ENCODE data around the gene MEF2D. TPM values are rescaled to one million over a fixed set of nuclear protein-coding genes. Genes with fewer than 3 reads are reported as not detected.

Gene MEF2D
- total RNA-seq, 2 experiments from 2014 or later = 28.8 to 32.8 TPM

GRCh38 chr1:156498432-156499193 lies 2.0 kb downstream of the MEF2D start:
- no peaks in the 10 kb centered on the region for H3K27me3 Mint-ChIP-seq (ENCODE audit: low read depth)
- peak overlapping the region; percentile 89 for H3K4me3 Mint-ChIP-seq
- no peaks in the 10 kb centered on the region for H3K36me3 Mint-ChIP-seq (ENCODE audit: low read depth)
- peak overlapping the region; percentile 63 for H3K27ac Mint-ChIP-seq
- H3K9me3 Mint-ChIP-seq = no peaks in the 10 kb centered on the region
- CTCF ChIA-PET = interaction anchor here (0.6 to 18.1 kb wide), 4 partner anchors 15 to 100 kb away, joined by 3 to 306 read pairs (median 4); no protein-coding TSS in a partner anchor
- H3K4me1 Mint-ChIP-seq (ENCODE audit: low read depth) = peaks cover 73% of the 10 kb centered on the region
- intact Hi-C loops (cut with micrococcal nuclease) = loop anchor here (1.0 kb wide), 1 partner anchor 8 kb away; no protein-coding TSS in a partner anchor
- no peak for DNase-seq

- Mint-ChIP-seq H3K4me1 (ENCODE audit: low read depth) (peaks cover 72% of the 10 kb centered on the region), H3K9me3 (no peaks in the 10 kb centered on the region), H3K27ac (peak overlapping the region; percentile 43), H3K36me3 (ENCODE audit: low read depth) (no peaks in the 10 kb centered on the region), H3K27me3 (ENCODE audit: low read depth) (no peaks in the 10 kb centered on the region), H3K4me3 (peak overlapping the region; percentile 25)
- DNase-seq = no peak
- CTCF ChIA-PET = interaction anchor here (1.1 to 18.1 kb wide), 4 partner anchors 14 to 112 kb away, joined by 3 to 306 read pairs (median 6); no protein-coding TSS in a partner anchor
- intact Hi-C loops (cut with micrococcal nuclease) = loop anchor here (1.0 kb wide), 1 partner anchor 8 kb away; no protein-coding TSS in a partner anchor
Observed at GRCh38 chr1:156497743-156498431, 2.7 kb downstream of the MEF2D start.

- Mint-ChIP-seq H3K36me3 (ENCODE audit: low read depth) (no peaks in the 10 kb centered on the region), H3K4me1 (ENCODE audit: low read depth) (peaks cover 72% of the 10 kb centered on the region), H3K9me3 (no peaks in the 10 kb centered on the region), H3K4me3 (no peak overlapping the region), H3K27ac (peak overlapping the region; percentile 27), H3K27me3 (ENCODE audit: low read depth) (no peaks in the 10 kb centered on the region)
- DNase-seq = peak; percentile 2
- CTCF ChIA-PET = interaction anchor here (1.1 to 18.1 kb wide), 3 partner anchors 14 to 112 kb away, joined by 3 to 306 read pairs (median 5); no protein-coding TSS in a partner anchor
- intact Hi-C loops (cut with micrococcal nuclease) = no loop called here
Observed at GRCh38 chr1:156497078-156497742, 3.4 kb downstream of the MEF2D start.

DNA sequence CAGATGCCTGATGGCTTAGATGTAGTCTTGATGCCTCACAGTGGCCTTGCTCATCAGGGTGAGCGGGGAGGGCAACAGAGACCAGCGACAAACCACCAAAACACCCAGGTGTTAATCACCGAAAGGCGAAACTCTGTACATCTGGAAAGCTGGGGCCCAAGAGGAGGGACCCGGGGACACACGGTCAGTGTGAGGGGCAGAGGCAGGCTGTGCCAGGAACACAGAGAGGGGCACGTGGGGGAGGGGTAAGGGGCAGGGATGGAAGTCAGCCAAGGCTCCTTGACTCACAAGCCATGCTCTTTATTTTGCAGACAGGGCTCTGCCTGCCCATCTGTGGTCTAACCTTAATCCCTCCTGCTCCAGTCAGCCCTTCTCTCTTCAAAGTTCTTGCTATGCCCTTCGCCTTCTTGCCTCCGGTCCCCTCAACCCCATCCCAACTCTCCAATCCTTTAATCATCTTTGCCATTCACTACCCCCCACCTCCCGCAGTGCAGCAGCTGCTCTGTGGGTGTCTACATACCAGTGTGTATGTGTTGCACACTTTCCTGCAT lies 4.3 kb downstream of the MEF2D start:
- intact Hi-C loops (cut with micrococcal nuclease) = no loop called here
- H3K36me3 Mint-ChIP-seq (ENCODE audit: low read depth) = no peaks in the 10 kb centered on the region
- no peak overlapping the region for H3K4me3 Mint-ChIP-seq
- CTCF ChIA-PET = interaction anchor here (2.0 to 18.1 kb wide), 2 partner anchors 13 to 111 kb away, joined by 5 to 306 read pairs; no protein-coding TSS in a partner anchor
- peak overlapping the region; percentile 41 for H3K27ac Mint-ChIP-seq
- H3K9me3 Mint-ChIP-seq = no peaks in the 10 kb centered on the region
- H3K4me1 Mint-ChIP-seq (ENCODE audit: low read depth) = peaks cover 74% of the 10 kb centered on the region
- H3K27me3 Mint-ChIP-seq (ENCODE audit: low read depth) = no peaks in the 10 kb centered on the region
- DNase-seq = peak; percentile 11

- Mint-ChIP-seq H3K36me3 (ENCODE audit: low read depth) (no peaks in the 10 kb centered on the region), H3K27me3 (ENCODE audit: low read depth) (no peaks in the 10 kb centered on the region), H3K4me1 (ENCODE audit: low read depth) (peaks cover 81% of the 10 kb centered on the region), H3K27ac (peak overlapping the region; percentile 56), H3K9me3 (no peaks in the 10 kb centered on the region), H3K4me3 (no peak overlapping the region)
- intact Hi-C loops (cut with micrococcal nuclease) = no loop called here
- CTCF ChIA-PET = interaction anchor here (2.0 to 18.1 kb wide), 2 partner anchors 12 to 110 kb away, joined by 5 to 306 read pairs; no protein-coding TSS in a partner anchor
- no peak for DNase-seq
Observed at GRCh38 chr1:156495401-156496140, 5.0 kb downstream of the MEF2D start.

DNA sequence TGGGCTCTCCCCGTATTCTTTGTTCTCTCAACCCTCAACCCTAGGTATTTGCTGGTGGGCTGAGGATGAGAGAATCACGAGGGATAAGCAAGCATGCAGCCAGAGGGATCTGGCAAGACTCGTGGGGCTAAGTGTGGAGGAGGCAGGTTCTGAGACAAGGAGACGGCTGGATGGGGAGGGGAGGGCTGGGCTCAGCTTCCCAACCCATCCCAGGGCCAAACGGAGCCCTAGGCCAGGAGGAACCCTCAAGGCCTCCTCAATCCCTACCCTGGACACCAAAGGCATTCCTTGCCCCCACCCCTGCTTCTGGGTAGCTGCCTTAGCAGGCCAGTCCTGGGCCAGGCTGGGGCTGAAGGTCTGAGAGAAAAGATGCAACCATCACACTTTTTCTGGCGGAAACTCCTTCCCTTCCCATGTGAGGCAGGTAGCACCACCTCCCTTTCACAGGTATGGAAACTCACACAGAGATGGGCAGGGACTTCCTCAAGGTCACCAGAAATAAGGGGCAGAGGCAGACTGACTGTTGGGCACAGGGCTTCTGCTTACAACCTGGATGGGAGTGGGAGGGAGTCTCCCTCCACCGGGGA lies 6.2 kb downstream of the MEF2D start:
- no peaks in the 10 kb centered on the region for H3K36me3 Mint-ChIP-seq (ENCODE audit: low read depth)
- CTCF ChIA-PET = interaction anchor here (18.1 kb wide), 1 partner anchor 11 kb away, joined by 306 read pairs; no protein-coding TSS in a partner anchor
- intact Hi-C loops (cut with micrococcal nuclease) = no loop called here
- no peaks in the 10 kb centered on the region for H3K9me3 Mint-ChIP-seq
- DNase-seq = no peak
- H3K4me1 Mint-ChIP-seq (ENCODE audit: low read depth) = peaks cover 93% of the 10 kb centered on the region
- no peaks in the 10 kb centered on the region for H3K27me3 Mint-ChIP-seq (ENCODE audit: low read depth)
- H3K27ac Mint-ChIP-seq = no peak overlapping the region
- no peak overlapping the region for H3K4me3 Mint-ChIP-seq

DNA sequence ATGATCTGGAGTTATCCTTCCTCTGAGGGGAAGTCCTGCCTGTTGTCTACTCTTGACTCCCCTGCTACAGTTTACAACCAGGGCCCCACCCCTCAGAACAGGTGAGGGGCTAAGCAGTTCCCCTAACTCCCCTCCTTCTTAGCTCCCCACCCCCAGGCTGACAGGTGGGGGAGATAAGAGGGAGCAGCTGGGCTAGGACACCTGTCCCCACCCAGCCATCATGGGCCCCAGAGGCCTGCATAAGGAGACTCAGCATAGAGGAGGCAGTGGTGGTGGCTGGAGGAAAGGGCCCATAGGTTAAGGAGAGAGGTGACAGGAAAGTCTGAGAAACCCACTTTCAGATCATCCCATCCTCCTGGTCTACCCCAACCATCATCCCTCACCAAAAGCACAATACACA lies 6.8 kb downstream of the MEF2D start:
- no peak for DNase-seq
- no peaks in the 10 kb centered on the region for H3K27me3 Mint-ChIP-seq (ENCODE audit: low read depth)
- H3K36me3 Mint-ChIP-seq (ENCODE audit: low read depth) = no peaks in the 10 kb centered on the region
- H3K9me3 Mint-ChIP-seq = no peaks in the 10 kb centered on the region
- CTCF ChIA-PET = interaction anchor here (18.1 kb wide), 1 partner anchor 10 kb away, joined by 306 read pairs; no protein-coding TSS in a partner anchor
- no peak overlapping the region for H3K4me3 Mint-ChIP-seq
- intact Hi-C loops (cut with micrococcal nuclease) = no loop called here
- H3K27ac Mint-ChIP-seq = no peak overlapping the region
- peaks cover 96% of the 10 kb centered on the region for H3K4me1 Mint-ChIP-seq (ENCODE audit: low read depth)

DNA sequence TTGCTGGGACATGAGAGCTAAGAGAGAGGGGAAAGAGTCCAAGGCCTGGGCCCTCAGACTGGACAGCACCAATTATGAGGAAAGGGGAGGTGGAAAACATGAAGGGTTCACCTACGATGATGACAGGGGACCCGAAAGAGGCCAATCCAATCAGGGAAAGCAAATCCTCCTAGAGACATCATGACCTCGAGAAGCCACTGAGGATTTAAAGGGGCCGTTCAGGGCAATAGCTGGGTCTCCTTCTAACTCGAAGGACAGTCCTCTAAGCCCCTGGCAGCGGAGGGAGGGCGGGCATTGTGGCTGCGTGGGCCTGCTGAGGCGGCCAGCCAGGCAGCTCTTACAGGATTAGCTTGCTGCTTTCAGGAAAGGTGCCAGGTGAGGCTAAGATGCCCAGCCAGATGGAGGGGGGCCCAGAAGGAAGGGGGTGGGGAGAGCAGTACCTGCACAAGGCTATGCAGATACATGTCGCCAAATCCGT lies 7.4 kb downstream of the MEF2D start:
- Mint-ChIP-seq H3K4me1 (ENCODE audit: low read depth) (peaks cover 96% of the 10 kb centered on the region), H3K27me3 (ENCODE audit: low read depth) (no peaks in the 10 kb centered on the region), H3K9me3 (no peaks in the 10 kb centered on the region), H3K27ac (peak overlapping the region; percentile 50), H3K36me3 (ENCODE audit: low read depth) (no peaks in the 10 kb centered on the region), H3K4me3 (no peak overlapping the region)
- intact Hi-C loops (cut with micrococcal nuclease) = no loop called here
- CTCF ChIA-PET = interaction anchor here (1.0 to 18.1 kb wide), 2 partner anchors 10 to 197 kb away, joined by 3 to 306 read pairs; no protein-coding TSS in a partner anchor
- no peak for DNase-seq

DNA sequence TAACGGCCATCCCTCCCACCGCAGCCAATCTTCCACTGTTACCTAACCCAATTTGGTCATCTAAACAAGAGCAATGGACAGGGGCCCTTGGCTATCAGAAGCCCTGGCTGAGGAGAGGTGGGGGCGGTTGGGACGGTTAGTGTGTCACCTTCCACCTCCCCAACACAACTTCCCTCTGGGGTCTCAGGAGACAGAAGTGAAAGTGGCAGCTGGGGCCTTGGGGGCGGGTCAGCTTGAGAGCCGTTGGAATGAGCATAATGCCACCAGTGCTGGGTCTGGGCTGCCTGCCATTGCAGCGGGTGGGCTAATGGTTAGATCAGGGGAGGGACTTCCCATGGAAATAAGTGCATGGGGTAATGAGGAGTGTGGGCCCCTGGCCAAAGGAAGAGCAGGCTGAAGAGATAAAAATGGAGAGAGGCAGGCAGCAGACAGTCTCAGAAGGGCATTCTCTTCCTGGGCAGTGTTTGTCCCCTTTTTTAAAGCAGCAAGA lies 7.9 kb downstream of the MEF2D start:
- intact Hi-C loops (cut with micrococcal nuclease) = no loop called here
- CTCF ChIA-PET = interaction anchor here (1.0 to 18.2 kb wide), 3 partner anchors 4 to 197 kb away, joined by 3 to 306 read pairs (median 306); partner anchors contain the start of gene MEF2D
- Mint-ChIP-seq H3K4me3 (no peak overlapping the region), H3K36me3 (ENCODE audit: low read depth) (no peaks in the 10 kb centered on the region), H3K9me3 (no peaks in the 10 kb centered on the region), H3K27ac (peak overlapping the region; percentile 50), H3K27me3 (ENCODE audit: low read depth) (no peaks in the 10 kb centered on the region), H3K4me1 (ENCODE audit: low read depth) (peaks cover 96% of the 10 kb centered on the region)
- DNase-seq = no peak

DNA sequence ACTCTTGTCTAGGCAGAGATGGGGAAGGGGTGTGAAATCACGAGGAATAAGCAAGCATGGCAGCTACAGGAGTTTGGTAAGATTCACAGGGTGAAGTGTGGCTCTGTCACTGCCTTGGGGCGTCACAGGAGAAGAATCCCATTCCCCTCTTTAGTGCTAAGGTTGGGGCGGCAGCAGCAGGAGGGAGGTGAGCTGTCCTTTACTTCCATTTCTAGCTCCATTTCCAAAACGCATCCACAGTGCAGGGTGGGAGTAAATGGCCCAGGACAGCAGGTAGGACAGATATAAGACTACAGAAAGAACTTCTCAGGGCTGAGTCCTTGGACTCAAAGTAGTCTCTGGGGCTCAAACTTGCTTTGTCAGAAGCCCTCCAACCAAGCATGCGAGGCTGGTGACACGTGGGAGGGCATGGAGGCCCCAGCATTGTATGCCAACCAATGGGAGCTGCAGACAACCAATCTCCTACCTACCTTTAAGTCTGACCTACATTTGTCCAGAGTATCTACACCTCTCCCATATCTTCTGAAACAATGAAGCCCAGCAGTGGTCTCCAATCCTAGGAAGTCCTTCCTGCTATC lies 8.5 kb downstream of the MEF2D start:
- no peaks in the 10 kb centered on the region for H3K9me3 Mint-ChIP-seq
- CTCF ChIA-PET = interaction anchor here (1.0 to 18.2 kb wide), 4 partner anchors 5 to 198 kb away, joined by 3 to 306 read pairs (median 154); partner anchors contain the start of gene MEF2D
- H3K4me3 Mint-ChIP-seq = no peak overlapping the region
- H3K27me3 Mint-ChIP-seq (ENCODE audit: low read depth) = no peaks in the 10 kb centered on the region
- DNase-seq = no peak
- peak overlapping the region; percentile 50 for H3K27ac Mint-ChIP-seq
- no peaks in the 10 kb centered on the region for H3K36me3 Mint-ChIP-seq (ENCODE audit: low read depth)
- intact Hi-C loops (cut with micrococcal nuclease) = no loop called here
- H3K4me1 Mint-ChIP-seq (ENCODE audit: low read depth) = peaks cover 96% of the 10 kb centered on the region

Measured in activated naive CD4-positive, alpha-beta T cell treated with anti-CD3 and anti-CD28 coated beads for 36 hours (primary cell).